ENCODE data around the gene SC5D.

SC5D gene

GRCh38 chr11:121282886-121283502 is 9.6 kb upstream of the SC5D start:
- DNase-seq (ENCODE audit: insufficient read length, low spot score) (no peak), FAIRE-seq (no peak)
- TF ChIP-seq POU2F2 (IDR thresholded peaks at IDR 0.05; ENCODE audit: low read depth, low read length): no peak
- no peak for TF ChIP-seq SPI1 (IDR thresholded peaks at IDR 0.05; ENCODE audit: low read depth, low read length)
- no peak for TF ChIP-seq POLR2AphosphoS5 (IDR thresholded peaks at IDR 0.05; ENCODE audit: low read depth, low read length)
- no peak for TF ChIP-seq TAF1 (IDR thresholded peaks at IDR 0.05; ENCODE audit: low read depth, low read length)
- TF ChIP-seq POLR2A (IDR thresholded peaks at IDR 0.05; ENCODE audit: low read depth, low read length): no peak
- no peak for TF ChIP-seq PAX5 (IDR thresholded peaks at IDR 0.05; ENCODE audit: insufficient read depth, low read length, severe bottlenecking)

- FAIRE-seq (no peak), DNase-seq (ENCODE audit: insufficient read length, low spot score) (no peak)
- no peak for TF ChIP-seq POLR2AphosphoS5 (IDR thresholded peaks at IDR 0.05; ENCODE audit: low read depth, low read length)
Measured at GRCh38 chr11:121291319-121291718, 1.3 kb upstream of the SC5D start.

GRCh38 chr11:121291896-121292494 is 576 bp upstream of the SC5D start:
- TF ChIP-seq POU2F2 (IDR thresholded peaks at IDR 0.05; ENCODE audit: low read depth, low read length) (no peak), SPI1 (IDR thresholded peaks at IDR 0.05; ENCODE audit: low read depth, low read length) (no peak), POLR2AphosphoS5 (IDR thresholded peaks at IDR 0.05; ENCODE audit: low read depth, low read length) (no peak), POLR2A (IDR thresholded peaks at IDR 0.05; ENCODE audit: low read depth, low read length) (no peak), PAX5 (IDR thresholded peaks at IDR 0.05; ENCODE audit: insufficient read depth, low read length, severe bottlenecking) (no peak), TAF1 (IDR thresholded peaks at IDR 0.05; ENCODE audit: low read depth, low read length) (no peak)
- no peak for FAIRE-seq
- no peak for DNase-seq (ENCODE audit: insufficient read length, low spot score)

GRCh38 chr11:121293288-121293594 is 670 bp downstream of the SC5D start:
- no peak for DNase-seq (ENCODE audit: insufficient read length, low spot score)
- no peak for FAIRE-seq
- TF ChIP-seq POLR2AphosphoS5 (IDR thresholded peaks at IDR 0.05; ENCODE audit: low read depth, low read length): no peak
- TF ChIP-seq TAF1 (IDR thresholded peaks at IDR 0.05; ENCODE audit: low read depth, low read length): no peak
- TF ChIP-seq POU2F2 (IDR thresholded peaks at IDR 0.05; ENCODE audit: low read depth, low read length): no peak
- no peak for TF ChIP-seq POLR2A (IDR thresholded peaks at IDR 0.05; ENCODE audit: low read depth, low read length)
- no peak for TF ChIP-seq PAX5 (IDR thresholded peaks at IDR 0.05; ENCODE audit: insufficient read depth, low read length, severe bottlenecking)
- TF ChIP-seq SPI1 (IDR thresholded peaks at IDR 0.05; ENCODE audit: low read depth, low read length): no peak

GRCh38 chr11:121295246-121296029 is 2.9 kb downstream of the SC5D start:
- DNase-seq (ENCODE audit: insufficient read length, low spot score): no peak
- peak; percentile 40 for FAIRE-seq
- no peak for TF ChIP-seq TAF1 (IDR thresholded peaks at IDR 0.05; ENCODE audit: low read depth, low read length)
- TF ChIP-seq POLR2AphosphoS5 (IDR thresholded peaks at IDR 0.05; ENCODE audit: low read depth, low read length): no peak
- TF ChIP-seq POLR2A (IDR thresholded peaks at IDR 0.05; ENCODE audit: low read depth, low read length): no peak
- no peak for TF ChIP-seq POU2F2 (IDR thresholded peaks at IDR 0.05; ENCODE audit: low read depth, low read length)
- no peak for TF ChIP-seq PAX5 (IDR thresholded peaks at IDR 0.05; ENCODE audit: insufficient read depth, low read length, severe bottlenecking)
- TF ChIP-seq SPI1 (IDR thresholded peaks at IDR 0.05; ENCODE audit: low read depth, low read length): no peak

GRCh38 chr11:121297872-121298271 is 5.3 kb downstream of the SC5D start:
- FAIRE-seq: no peak
- TF ChIP-seq POLR2A (IDR thresholded peaks at IDR 0.05; ENCODE audit: low read depth, low read length): no peak
- TF ChIP-seq PAX5 (IDR thresholded peaks at IDR 0.05; ENCODE audit: insufficient read depth, low read length, severe bottlenecking): no peak
- TF ChIP-seq POU2F2 (IDR thresholded peaks at IDR 0.05; ENCODE audit: low read depth, low read length): no peak
- TF ChIP-seq SPI1 (IDR thresholded peaks at IDR 0.05; ENCODE audit: low read depth, low read length): no peak
- no peak for TF ChIP-seq TAF1 (IDR thresholded peaks at IDR 0.05; ENCODE audit: low read depth, low read length)
- no peak for TF ChIP-seq POLR2AphosphoS5 (IDR thresholded peaks at IDR 0.05; ENCODE audit: low read depth, low read length)
- DNase-seq (ENCODE audit: insufficient read length, low spot score): no peak

GRCh38 chr11:121298774-121299173 is 6.2 kb downstream of the SC5D start:
- no peak for TF ChIP-seq PAX5 (IDR thresholded peaks at IDR 0.05; ENCODE audit: insufficient read depth, low read length, severe bottlenecking)
- TF ChIP-seq TAF1 (IDR thresholded peaks at IDR 0.05; ENCODE audit: low read depth, low read length): no peak
- TF ChIP-seq POLR2AphosphoS5 (IDR thresholded peaks at IDR 0.05; ENCODE audit: low read depth, low read length): no peak
- TF ChIP-seq POU2F2 (IDR thresholded peaks at IDR 0.05; ENCODE audit: low read depth, low read length): no peak
- TF ChIP-seq SPI1 (IDR thresholded peaks at IDR 0.05; ENCODE audit: low read depth, low read length): no peak
- DNase-seq (ENCODE audit: insufficient read length, low spot score) (no peak), FAIRE-seq (no peak)

GRCh38 chr11:121299417-121299816 is 6.8 kb downstream of the SC5D start:
- FAIRE-seq: no peak
- no peak for DNase-seq (ENCODE audit: insufficient read length, low spot score)
- TF ChIP-seq SPI1 (IDR thresholded peaks at IDR 0.05; ENCODE audit: low read depth, low read length) (no peak), POLR2AphosphoS5 (IDR thresholded peaks at IDR 0.05; ENCODE audit: low read depth, low read length) (no peak), TAF1 (IDR thresholded peaks at IDR 0.05; ENCODE audit: low read depth, low read length) (no peak), PAX5 (IDR thresholded peaks at IDR 0.05; ENCODE audit: insufficient read depth, low read length, severe bottlenecking) (no peak), POLR2A (IDR thresholded peaks at IDR 0.05; ENCODE audit: low read depth, low read length) (no peak), POU2F2 (IDR thresholded peaks at IDR 0.05; ENCODE audit: low read depth, low read length) (no peak)

- TF ChIP-seq SPI1 (IDR thresholded peaks at IDR 0.05; ENCODE audit: low read depth, low read length) (no peak), PAX5 (IDR thresholded peaks at IDR 0.05; ENCODE audit: insufficient read depth, low read length, severe bottlenecking) (no peak)
- FAIRE-seq (peak; percentile 90), DNase-seq (ENCODE audit: insufficient read length, low spot score) (no peak)
Measured at GRCh38 chr11:121300313-121300971, 7.9 kb downstream of the SC5D start.

All from GM12891 (cell line).